Peyer's patch (tissue), 4 donors: Measurements from ENCODE around the gene CDH1.

Experiments used
- POLR2A ChIP-seq, 2 donors: fragments of 450-650 bp; IDR thresholded peaks; one replicate each; pipeline ENCODE4 v1.5.1; 2017; ENCODE audit warnings: antibody characterized with exemption in 2 of 2, mild to moderate bottlenecking in 2 of 2, moderate library complexity in 2 of 2
- TF ChIP-seq, protein P1 (sequence below), 6 experiments: fragments of 450-650 bp in 4 of 6; fragments of 200-600 bp in 2 of 6; sonication (generic) in 1 of 6; IDR thresholded peaks; one replicate each; pipeline ENCODE4 v1.5.1; 2017 to 2019; ENCODE audit warnings: antibody characterized with exemption in 6 of 6, mild to moderate bottlenecking in 3 of 6, moderate library complexity in 1 of 6

DNA sequence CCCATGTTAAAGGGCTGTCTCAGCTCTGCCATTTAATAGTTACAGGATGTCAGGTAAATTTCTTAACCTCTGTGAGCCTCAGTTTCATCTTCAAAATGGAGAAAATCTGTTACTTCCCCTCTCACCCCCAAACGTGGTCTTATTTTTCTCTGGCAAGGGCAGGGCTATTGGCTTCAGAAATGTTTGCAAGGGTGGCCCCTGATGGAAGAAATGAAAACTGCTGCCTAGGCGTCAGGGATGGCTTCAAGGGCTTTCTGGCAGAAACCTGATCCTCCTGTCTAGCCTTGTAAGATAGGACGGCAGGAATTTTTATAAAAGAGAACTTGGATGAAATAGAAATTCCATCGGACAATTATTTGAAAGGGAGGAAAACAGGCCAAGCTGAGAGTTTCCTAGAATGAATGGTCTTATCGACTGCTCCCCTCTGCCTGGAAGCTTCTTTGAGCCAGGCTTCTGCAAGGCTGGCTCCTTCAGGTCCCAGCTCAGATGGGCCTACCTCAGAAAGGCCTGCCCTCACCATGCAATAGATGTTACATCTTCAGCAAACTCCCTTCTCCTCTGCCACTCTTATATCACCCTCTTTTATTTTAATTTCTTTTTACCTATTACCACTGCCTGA is 63.3 kb downstream of the CDH1 start:
- TF ChIP-seq, protein P1, sequence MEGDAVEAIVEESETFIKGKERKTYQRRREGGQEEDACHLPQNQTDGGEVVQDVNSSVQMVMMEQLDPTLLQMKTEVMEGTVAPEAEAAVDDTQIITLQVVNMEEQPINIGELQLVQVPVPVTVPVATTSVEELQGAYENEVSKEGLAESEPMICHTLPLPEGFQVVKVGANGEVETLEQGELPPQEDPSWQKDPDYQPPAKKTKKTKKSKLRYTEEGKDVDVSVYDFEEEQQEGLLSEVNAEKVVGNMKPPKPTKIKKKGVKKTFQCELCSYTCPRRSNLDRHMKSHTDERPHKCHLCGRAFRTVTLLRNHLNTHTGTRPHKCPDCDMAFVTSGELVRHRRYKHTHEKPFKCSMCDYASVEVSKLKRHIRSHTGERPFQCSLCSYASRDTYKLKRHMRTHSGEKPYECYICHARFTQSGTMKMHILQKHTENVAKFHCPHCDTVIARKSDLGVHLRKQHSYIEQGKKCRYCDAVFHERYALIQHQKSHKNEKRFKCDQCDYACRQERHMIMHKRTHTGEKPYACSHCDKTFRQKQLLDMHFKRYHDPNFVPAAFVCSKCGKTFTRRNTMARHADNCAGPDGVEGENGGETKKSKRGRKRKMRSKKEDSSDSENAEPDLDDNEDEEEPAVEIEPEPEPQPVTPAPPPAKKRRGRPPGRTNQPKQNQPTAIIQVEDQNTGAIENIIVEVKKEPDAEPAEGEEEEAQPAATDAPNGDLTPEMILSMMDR (IDR thresholded peaks at IDR 0.05): peak in 5 of 6 experiments; percentile 15 to 75 (median 68)
- TF ChIP-seq POLR2A (IDR thresholded peaks at IDR 0.05): no peak
